HL-60 (cell line): ENCODE results near the gene ENOSF1.

ENCODE experiments used
- DNase-seq, 2 experiments: peaks; one replicate each; pipeline ENCODE4 v3.0.0-alpha.2; 2010 to 2020; ENCODE audit warnings: low read depth in 1 of 2, low spot score in 1 of 2
- H3K27ac ChIP-seq: fragments of 250-450 bp; sonication (Bioruptor Pico); replicated peaks from 2 replicates; pipeline ENCODE4 v1.5.1; 2020; ENCODE audit warnings: mild to moderate bottlenecking, moderate library complexity
- H3K27me3 ChIP-seq: fragments of 250-450 bp; sonication (Bioruptor Pico); 2 replicates; pipeline ENCODE4 v1.5.1; 2021; ENCODE audit warnings: mild to moderate bottlenecking, moderate library complexity; ENCODE audit not compliant: insufficient read depth, poor library complexity, severe bottlenecking
- H3K4me3 ChIP-seq: replicated peaks from 2 replicates; pipeline ENCODE4 v1.5.1; 2011; ENCODE audit warnings: mild to moderate bottlenecking, control low read depth, low read length; ENCODE audit not compliant: insufficient read depth
- GABPA ChIP-seq: IDR thresholded peaks from 2 replicates; pipeline ENCODE4 v1.6.1; 2012; ENCODE audit warnings: low read depth
- POLR2AphosphoS5 ChIP-seq: IDR thresholded peaks from 2 replicates; pipeline ENCODE4 v1.6.1; 2012; ENCODE audit warnings: low read depth
- SPI1 ChIP-seq: IDR thresholded peaks from 2 replicates; pipeline ENCODE4 v1.6.1; 2012; ENCODE audit warnings: low read depth, mild to moderate bottlenecking, borderline replicate concordance
- TF ChIP-seq, protein P1 (sequence below): IDR thresholded peaks from one replicate; pipeline ENCODE4 v1.5.1; 2011; ENCODE audit warnings: low read length, control low read depth, inconsistent platforms; ENCODE audit not compliant: insufficient read depth
- TF ChIP-seq, protein P2 (sequence below): IDR thresholded peaks from 2 replicates; pipeline ENCODE4 v1.6.1; 2012; ENCODE audit warnings: low read depth; ENCODE audit not compliant: insufficient replicate concordance

The ENOSF1 gene

DNA sequence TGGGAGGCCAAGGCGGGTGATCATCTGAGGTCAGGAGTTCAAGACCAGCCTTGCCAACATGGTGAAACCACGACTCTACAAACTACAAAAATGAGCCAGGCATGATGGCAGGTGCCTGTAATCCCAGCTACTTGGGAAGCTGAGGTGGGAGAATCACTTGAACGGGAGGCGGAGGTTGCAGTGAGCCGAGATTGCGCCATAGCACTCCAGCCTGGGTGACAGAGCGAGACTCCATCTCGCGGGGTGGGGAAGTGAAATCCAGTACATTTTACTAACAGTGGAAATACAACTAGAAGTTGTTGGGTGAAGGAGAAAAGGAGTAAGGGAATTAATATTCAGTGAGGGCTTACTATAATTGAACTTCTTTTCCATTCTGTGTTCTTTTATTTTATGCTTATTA is 13.2 kb upstream of the ENOSF1 start:
- DNase-seq: no peak
- Histone ChIP-seq H3K27ac (no peak overlapping the region), H3K27me3 (no peaks in the 10 kb centered on the region), H3K4me3 (no peak overlapping the region)
- TF ChIP-seq, protein P1, sequence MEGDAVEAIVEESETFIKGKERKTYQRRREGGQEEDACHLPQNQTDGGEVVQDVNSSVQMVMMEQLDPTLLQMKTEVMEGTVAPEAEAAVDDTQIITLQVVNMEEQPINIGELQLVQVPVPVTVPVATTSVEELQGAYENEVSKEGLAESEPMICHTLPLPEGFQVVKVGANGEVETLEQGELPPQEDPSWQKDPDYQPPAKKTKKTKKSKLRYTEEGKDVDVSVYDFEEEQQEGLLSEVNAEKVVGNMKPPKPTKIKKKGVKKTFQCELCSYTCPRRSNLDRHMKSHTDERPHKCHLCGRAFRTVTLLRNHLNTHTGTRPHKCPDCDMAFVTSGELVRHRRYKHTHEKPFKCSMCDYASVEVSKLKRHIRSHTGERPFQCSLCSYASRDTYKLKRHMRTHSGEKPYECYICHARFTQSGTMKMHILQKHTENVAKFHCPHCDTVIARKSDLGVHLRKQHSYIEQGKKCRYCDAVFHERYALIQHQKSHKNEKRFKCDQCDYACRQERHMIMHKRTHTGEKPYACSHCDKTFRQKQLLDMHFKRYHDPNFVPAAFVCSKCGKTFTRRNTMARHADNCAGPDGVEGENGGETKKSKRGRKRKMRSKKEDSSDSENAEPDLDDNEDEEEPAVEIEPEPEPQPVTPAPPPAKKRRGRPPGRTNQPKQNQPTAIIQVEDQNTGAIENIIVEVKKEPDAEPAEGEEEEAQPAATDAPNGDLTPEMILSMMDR: no peak
- TF ChIP-seq, protein P2, sequence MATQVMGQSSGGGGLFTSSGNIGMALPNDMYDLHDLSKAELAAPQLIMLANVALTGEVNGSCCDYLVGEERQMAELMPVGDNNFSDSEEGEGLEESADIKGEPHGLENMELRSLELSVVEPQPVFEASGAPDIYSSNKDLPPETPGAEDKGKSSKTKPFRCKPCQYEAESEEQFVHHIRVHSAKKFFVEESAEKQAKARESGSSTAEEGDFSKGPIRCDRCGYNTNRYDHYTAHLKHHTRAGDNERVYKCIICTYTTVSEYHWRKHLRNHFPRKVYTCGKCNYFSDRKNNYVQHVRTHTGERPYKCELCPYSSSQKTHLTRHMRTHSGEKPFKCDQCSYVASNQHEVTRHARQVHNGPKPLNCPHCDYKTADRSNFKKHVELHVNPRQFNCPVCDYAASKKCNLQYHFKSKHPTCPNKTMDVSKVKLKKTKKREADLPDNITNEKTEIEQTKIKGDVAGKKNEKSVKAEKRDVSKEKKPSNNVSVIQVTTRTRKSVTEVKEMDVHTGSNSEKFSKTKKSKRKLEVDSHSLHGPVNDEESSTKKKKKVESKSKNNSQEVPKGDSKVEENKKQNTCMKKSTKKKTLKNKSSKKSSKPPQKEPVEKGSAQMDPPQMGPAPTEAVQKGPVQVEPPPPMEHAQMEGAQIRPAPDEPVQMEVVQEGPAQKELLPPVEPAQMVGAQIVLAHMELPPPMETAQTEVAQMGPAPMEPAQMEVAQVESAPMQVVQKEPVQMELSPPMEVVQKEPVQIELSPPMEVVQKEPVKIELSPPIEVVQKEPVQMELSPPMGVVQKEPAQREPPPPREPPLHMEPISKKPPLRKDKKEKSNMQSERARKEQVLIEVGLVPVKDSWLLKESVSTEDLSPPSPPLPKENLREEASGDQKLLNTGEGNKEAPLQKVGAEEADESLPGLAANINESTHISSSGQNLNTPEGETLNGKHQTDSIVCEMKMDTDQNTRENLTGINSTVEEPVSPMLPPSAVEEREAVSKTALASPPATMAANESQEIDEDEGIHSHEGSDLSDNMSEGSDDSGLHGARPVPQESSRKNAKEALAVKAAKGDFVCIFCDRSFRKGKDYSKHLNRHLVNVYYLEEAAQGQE: no peak
- no peak for TF ChIP-seq POLR2AphosphoS5
- no peak for TF ChIP-seq SPI1
- no peak for TF ChIP-seq GABPA

DNA sequence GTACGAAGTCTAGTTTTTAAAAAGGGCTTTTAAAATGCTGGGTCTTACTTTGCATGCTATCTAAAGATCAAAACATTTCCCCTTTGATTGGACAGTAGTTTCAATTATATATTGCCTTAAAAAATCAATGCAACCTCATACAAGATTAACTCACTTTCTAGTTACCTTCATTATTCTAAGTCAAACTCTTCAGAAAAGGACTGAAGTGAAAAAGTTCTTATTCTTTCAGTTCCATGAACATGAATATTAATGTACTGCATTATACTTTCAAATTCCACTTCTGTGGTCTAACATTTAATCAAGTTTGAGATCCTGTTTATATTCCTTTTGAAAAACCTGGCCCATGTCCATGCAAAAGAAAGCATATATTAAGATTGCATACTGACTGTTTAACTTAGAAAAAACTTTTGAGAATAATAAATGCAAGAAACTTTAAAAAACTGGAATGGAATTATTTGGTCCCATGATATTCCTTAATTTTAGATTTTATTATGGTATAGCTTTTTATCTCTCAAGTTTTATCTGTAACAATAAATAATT is 11.2 kb upstream of the ENOSF1 start:
- Histone ChIP-seq H3K4me3 (no peak overlapping the region), H3K27me3 (no peaks in the 10 kb centered on the region), H3K27ac (no peak overlapping the region)
- no peak for TF ChIP-seq SPI1
- TF ChIP-seq, protein P1: no peak
- TF ChIP-seq POLR2AphosphoS5: no peak
- TF ChIP-seq, protein P2: no peak
- no peak for TF ChIP-seq GABPA
- no peak for DNase-seq

DNA sequence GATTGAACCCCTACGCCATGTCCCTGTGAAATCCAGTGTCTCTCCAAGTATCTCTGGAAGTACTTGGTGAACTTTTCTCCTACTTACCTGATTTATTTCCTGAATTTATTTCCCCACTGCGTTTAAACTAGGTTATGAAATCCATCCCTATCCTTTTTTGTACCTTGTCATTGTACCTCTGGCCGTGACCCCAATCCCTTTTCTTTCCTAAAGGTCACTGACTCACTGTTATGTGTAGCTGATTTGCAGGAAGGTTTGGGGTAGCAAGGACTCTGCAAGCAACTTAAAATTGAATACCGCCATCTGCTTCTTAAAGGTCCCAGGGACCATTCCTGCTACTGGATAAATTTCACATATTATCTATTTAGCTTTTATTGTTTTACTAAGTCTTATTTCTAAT is 4.6 kb upstream of the ENOSF1 start:
- no peak overlapping the region for H3K4me3 ChIP-seq
- no peak for DNase-seq
- H3K27ac ChIP-seq: no peak overlapping the region
- H3K27me3 ChIP-seq: no peaks in the 10 kb centered on the region
- TF ChIP-seq POLR2AphosphoS5 (no peak), GABPA (no peak), SPI1 (no peak)
- TF ChIP-seq, protein P2: no peak
- TF ChIP-seq, protein P1: no peak
